GM19455 (cell line): Measurements from ENCODE around the gene OR7D4.
"Not testable (repeated sequence)": the region's sequence is repeated elsewhere in the genome, so short reads cannot be mapped to it uniquely, and the experiment has no call there.

Source experiments
- ATAC-seq: cut with Tn5 transposase; IDR thresholded peaks from one replicate; pipeline ENCODE4 v1.9.1; 2021; ENCODE audit not compliant: unreplicated experiment

Gene OR7D4

DNA sequence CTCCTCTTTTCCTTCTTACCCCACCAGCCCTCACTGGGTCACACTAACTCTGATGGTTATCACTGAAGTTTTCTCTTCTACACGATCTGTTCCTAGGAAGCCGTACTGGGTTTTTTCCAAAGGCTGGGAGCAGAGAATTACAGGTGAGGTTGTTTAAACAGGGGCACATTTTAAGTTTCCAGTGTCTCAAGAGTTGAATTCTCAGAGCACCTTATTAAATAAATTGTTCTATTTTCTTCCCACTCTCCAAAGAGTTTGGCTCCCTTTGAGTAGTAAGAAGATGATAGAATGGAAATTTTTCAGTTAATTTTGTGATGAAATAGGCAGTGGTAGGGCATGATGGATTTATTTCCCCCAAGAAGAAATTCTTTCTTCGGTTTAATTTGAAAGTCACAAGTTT lies at the start of gene OR7D4:
Gene OR7D4 (minus strand): TSS at position 101 of the 400 bp plus-strand sequence. CDS start 4,752 bp downstream, outside the sequence.
- ATAC-seq = no peak

DNA sequence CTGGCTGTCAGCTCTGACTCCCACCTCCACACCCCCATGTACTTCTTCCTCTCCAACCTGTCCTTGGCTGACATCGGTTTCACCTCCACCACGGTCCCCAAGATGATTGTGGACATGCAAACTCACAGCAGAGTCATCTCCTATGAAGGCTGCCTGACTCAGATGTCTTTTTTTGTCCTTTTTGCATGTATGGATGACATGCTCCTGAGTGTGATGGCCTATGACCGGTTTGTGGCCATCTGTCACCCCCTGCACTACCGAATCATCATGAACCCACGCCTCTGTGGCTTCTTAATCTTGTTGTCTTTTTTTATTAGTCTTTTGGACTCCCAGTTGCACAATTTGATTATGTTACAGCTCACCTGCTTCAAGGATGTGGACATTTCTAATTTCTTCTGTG lies 31.8 kb upstream of the OR7D4 start:
- ATAC-seq = no peak

DNA sequence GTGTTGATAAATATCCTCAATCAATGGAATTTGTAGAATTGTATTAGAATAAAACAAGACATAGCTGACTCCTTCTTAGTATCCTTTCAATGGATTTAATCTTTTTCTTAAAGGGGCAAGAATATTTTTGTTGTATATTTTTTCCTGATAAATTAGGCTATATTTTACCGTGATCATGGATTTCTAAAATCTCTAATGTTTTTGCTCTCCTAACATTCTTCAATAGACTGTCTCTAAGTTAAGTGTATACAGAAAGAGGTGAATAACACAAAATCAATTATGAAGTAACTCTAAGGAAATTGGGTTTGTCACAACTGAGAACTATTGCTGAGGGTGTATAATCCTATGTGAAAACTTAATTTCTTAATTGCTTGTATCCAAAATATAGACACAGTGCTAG lies 31.2 kb upstream of the OR7D4 start, which contains the start of gene OR7E24:
Gene OR7E24 (plus strand): TSS at position 301 of the 400 bp plus-strand sequence. CDS start 114 bp downstream, outside the sequence.
- no peak for ATAC-seq

GRCh38 chr19:9205501-9206113 lies 13.8 kb downstream of the OR7D4 start:
- ATAC-seq = no peak

GRCh38 chr19:9198044-9198443 lies 21.3 kb downstream of the OR7D4 start:
- ATAC-seq = not testable (repeated sequence)

GRCh38 chr19:9189535-9189934 lies 29.9 kb downstream of the OR7D4 start:
- ATAC-seq = no peak

GRCh38 chr19:9187191-9187590 lies 32.2 kb downstream of the OR7D4 start:
- ATAC-seq = no peak

DNA sequence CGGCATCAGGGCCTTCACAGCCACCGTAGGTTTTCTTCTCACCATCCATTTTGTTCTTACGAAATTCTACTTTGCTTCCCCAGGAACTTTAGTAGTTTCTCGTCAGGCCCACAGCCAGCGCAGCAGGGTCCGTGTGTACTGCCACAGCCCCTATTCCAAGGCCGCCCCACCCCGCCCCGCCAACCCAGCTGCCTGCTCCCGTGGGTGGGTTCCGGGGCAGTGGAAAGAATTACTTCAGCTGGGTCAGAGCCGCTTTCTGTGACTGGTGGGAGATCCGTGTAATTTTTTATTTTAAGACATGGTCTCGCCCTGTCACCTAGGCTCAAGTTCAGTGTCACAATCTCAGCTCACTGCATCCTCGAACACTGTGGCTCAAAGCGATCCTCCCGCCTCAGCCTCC lies 36.4 kb downstream of the OR7D4 start:
- ATAC-seq = no peak

DNA sequence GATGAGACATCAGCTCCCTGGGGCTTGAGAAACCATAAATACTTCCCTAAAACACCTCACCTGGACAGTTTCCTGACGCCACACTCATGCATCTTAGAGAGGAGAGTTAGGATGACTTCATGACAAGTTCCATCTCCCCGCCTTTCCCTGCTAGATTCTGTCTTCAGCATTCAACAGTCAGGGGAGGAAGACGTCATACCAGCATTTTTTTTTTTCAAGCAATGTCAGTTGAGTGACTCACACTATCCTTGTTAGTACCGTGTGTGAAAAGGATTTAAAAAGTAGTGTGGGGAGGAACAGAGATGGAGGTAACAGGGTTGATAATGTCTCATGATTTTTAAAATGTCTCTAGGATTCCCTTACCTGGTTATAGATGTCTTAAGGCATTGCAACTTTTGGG lies 40.5 kb downstream of the OR7D4 start, which contains the start of gene OR7D2:
Gene OR7D2 (plus strand): TSS at position 79 of the 400 bp plus-strand sequence. CDS start 6,803 bp downstream, outside the sequence.
- no peak for ATAC-seq

GRCh38 chr19:9175326-9175725 lies 44.1 kb downstream of the OR7D4 start:
- ATAC-seq = no peak

- no peak for ATAC-seq
Observed at GRCh38 chr19:9171393-9171991, 47.9 kb downstream of the OR7D4 start.

- no peak for ATAC-seq
Observed at GRCh38 chr19:9166846-9167245, 52.5 kb downstream of the OR7D4 start.

DNA sequence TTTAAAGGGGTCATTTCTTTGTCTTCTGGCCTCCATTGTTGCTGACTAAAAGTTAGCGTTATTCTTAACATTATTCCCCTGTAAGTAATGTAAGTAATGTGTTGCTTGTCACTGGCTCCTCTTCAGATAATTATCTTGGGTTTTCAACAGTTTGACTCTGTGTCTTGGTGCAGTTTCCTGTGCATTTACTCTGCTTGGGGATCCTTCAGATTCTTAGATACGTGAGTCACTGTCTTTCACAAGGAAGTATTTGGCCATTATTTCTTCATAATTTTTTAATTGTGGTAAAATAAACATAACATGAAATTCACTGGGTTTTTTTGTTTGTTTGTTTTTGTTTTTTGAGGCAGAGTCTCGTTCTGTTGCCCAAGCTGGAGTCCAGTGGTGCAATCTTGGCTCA lies 54.1 kb downstream of the OR7D4 start:
- ATAC-seq = no peak

GRCh38 chr19:9161427-9161826 lies 58.0 kb downstream of the OR7D4 start:
- no peak for ATAC-seq
